ENCODE measurements around the gene SEMA6B. TPM values are rescaled to one million over a fixed set of nuclear protein-coding genes. Genes with fewer than 3 reads are reported as not detected.

Gene SEMA6B
- polyA plus RNA-seq, 1 donor from 2014 or later = 21.6 TPM

- Histone ChIP-seq H2AFZ (ENCODE audit: low read depth, low read length) (no peak overlapping the region), H3K79me2 (replicated peaks; ENCODE audit: insufficient read depth, low read length) (no peaks in the 10 kb centered on the region), H3K9me3 (ENCODE audit: low read length) (no peaks in the 10 kb centered on the region), H3K27ac (ENCODE audit: low read length) (no peak overlapping the region), H3K36me3 (ENCODE audit: insufficient read depth, low read length) (no peaks in the 10 kb centered on the region), H4K20me1 (ENCODE audit: insufficient read depth) (no peaks in the 10 kb centered on the region), H3K9ac (ENCODE audit: low read length) (no peak overlapping the region), H3K27me3 (ENCODE audit: insufficient read depth, low read depth, low read length) (no peaks in the 10 kb centered on the region), H3K4me2 (ENCODE audit: low read length) (no peak overlapping the region), H3F3A (ENCODE audit: insufficient read depth, low read length, poor library complexity, severe bottlenecking) (no peaks in the 10 kb centered on the region), H3K4me3 (ENCODE audit: low read length) (no peak overlapping the region), H3K9me2 (ENCODE audit: insufficient read depth, low read length) (no peaks in the 10 kb centered on the region)
- no peak for TF ChIP-seq MXI1 (conservative IDR thresholded peaks at IDR 0.05; ENCODE audit: poor library complexity, severe bottlenecking)
- no peak for TF ChIP-seq EZH2 (IDR thresholded peaks at IDR 0.05; ENCODE audit: borderline replicate concordance, insufficient read depth, low read length, poor library complexity, severe bottlenecking)
Observed at GRCh38 chr19:4593409-4593851, 33.9 kb upstream of the SEMA6B start.

- Histone ChIP-seq H2AFZ (ENCODE audit: low read depth, low read length) (no peak overlapping the region), H3K27me3 (ENCODE audit: insufficient read depth, low read depth, low read length) (no peaks in the 10 kb centered on the region), H3K9me3 (ENCODE audit: low read length) (no peaks in the 10 kb centered on the region), H3K4me3 (ENCODE audit: low read length) (no peak overlapping the region), H3K27ac (ENCODE audit: low read length) (no peak overlapping the region), H3F3A (ENCODE audit: insufficient read depth, low read length, poor library complexity, severe bottlenecking) (no peaks in the 10 kb centered on the region), H3K9ac (ENCODE audit: low read length) (no peak overlapping the region), H3K4me2 (ENCODE audit: low read length) (no peak overlapping the region), H4K20me1 (ENCODE audit: insufficient read depth) (no peaks in the 10 kb centered on the region), H3K9me2 (ENCODE audit: insufficient read depth, low read length) (no peaks in the 10 kb centered on the region), H3K36me3 (ENCODE audit: insufficient read depth, low read length) (no peaks in the 10 kb centered on the region), H3K79me2 (replicated peaks; ENCODE audit: insufficient read depth, low read length) (no peaks in the 10 kb centered on the region)
- TF ChIP-seq MXI1 (conservative IDR thresholded peaks at IDR 0.05; ENCODE audit: poor library complexity, severe bottlenecking) = no peak
- TF ChIP-seq EP300 (conservative IDR thresholded peaks at IDR 0.05; ENCODE audit: poor library complexity, severe bottlenecking) = no peak
- TF ChIP-seq RAD21 (conservative IDR thresholded peaks at IDR 0.05) = no peak
- no peak for TF ChIP-seq EZH2 (IDR thresholded peaks at IDR 0.05; ENCODE audit: borderline replicate concordance, insufficient read depth, low read length, poor library complexity, severe bottlenecking)
- TF ChIP-seq SMC3 (conservative IDR thresholded peaks at IDR 0.05; ENCODE audit: poor library complexity) = no peak
- TF ChIP-seq POLR2AphosphoS5 (IDR thresholded peaks at IDR 0.05) = no peak
Observed at GRCh38 chr19:4592445-4592844, 33.0 kb upstream of the SEMA6B start.

GRCh38 chr19:4591320-4591719 is 31.8 kb upstream of the SEMA6B start:
- Histone ChIP-seq H3K9me3 (ENCODE audit: low read length) (no peaks in the 10 kb centered on the region), H3K9me2 (ENCODE audit: insufficient read depth, low read length) (no peaks in the 10 kb centered on the region), H3K27me3 (ENCODE audit: insufficient read depth, low read depth, low read length) (no peaks in the 10 kb centered on the region), H3K4me3 (ENCODE audit: low read length) (no peak overlapping the region), H3K4me2 (ENCODE audit: low read length) (no peak overlapping the region), H3K79me2 (replicated peaks; ENCODE audit: insufficient read depth, low read length) (no peaks in the 10 kb centered on the region), H3K9ac (ENCODE audit: low read length) (no peak overlapping the region), H4K20me1 (ENCODE audit: insufficient read depth) (no peaks in the 10 kb centered on the region), H3K27ac (ENCODE audit: low read length) (no peak overlapping the region), H3F3A (ENCODE audit: insufficient read depth, low read length, poor library complexity, severe bottlenecking) (no peaks in the 10 kb centered on the region), H2AFZ (ENCODE audit: low read depth, low read length) (no peak overlapping the region), H3K36me3 (ENCODE audit: insufficient read depth, low read length) (no peaks in the 10 kb centered on the region)
- TF ChIP-seq MXI1 (conservative IDR thresholded peaks at IDR 0.05; ENCODE audit: poor library complexity, severe bottlenecking) (no peak), EZH2 (IDR thresholded peaks at IDR 0.05; ENCODE audit: borderline replicate concordance, insufficient read depth, low read length, poor library complexity, severe bottlenecking) (no peak), TAF1 (IDR thresholded peaks at IDR 0.05; ENCODE audit: low read depth) (no peak), REST (IDR thresholded peaks at IDR 0.05; ENCODE audit: borderline replicate concordance) (no peak)

Data from neural cell (in vitro differentiated cells).